HG03521 (cell line): ENCODE measurements around the gene SMLR1.

ENCODE experiments used
- ATAC-seq: cut with Tn5 transposase; IDR thresholded peaks from one replicate; pipeline ENCODE4 v1.9.1; 2021; ENCODE audit warnings: mild to moderate bottlenecking, moderate library complexity; ENCODE audit not compliant: unreplicated experiment

SMLR1 gene

GRCh38 chr6:130824978-130825694 lies 2.1 kb upstream of the SMLR1 start:
- no peak for ATAC-seq

GRCh38 chr6:130825772-130826441 lies 1.3 kb upstream of the SMLR1 start:
- ATAC-seq: no peak

GRCh38 chr6:130826442-130827246 lies 562 bp upstream of the SMLR1 start:
- no peak for ATAC-seq

GRCh38 chr6:130829333-130829910 lies 2.2 kb downstream of the SMLR1 start:
- ATAC-seq: no peak

GRCh38 chr6:130831607-130832006 lies 4.4 kb downstream of the SMLR1 start:
- no peak for ATAC-seq

- ATAC-seq: no peak
These were observed 6.4 kb downstream of the SMLR1 start for GRCh38 chr6:130833569-130833968.

- no peak for ATAC-seq
These were observed 7.5 kb downstream of the SMLR1 start for GRCh38 chr6:130834482-130835251.

- no peak for ATAC-seq
These were observed 8.9 kb downstream of the SMLR1 start for GRCh38 chr6:130836055-130836640.

GRCh38 chr6:130837067-130837466 lies 9.9 kb downstream of the SMLR1 start:
- ATAC-seq: no peak

- no peak for ATAC-seq
These were observed 11.1 kb downstream of the SMLR1 start for GRCh38 chr6:130838250-130838860.

- no peak for ATAC-seq
These were observed 11.7 kb downstream of the SMLR1 start for GRCh38 chr6:130838951-130839350.

- no peak for ATAC-seq
These were observed 12.2 kb downstream of the SMLR1 start for GRCh38 chr6:130839379-130839778.

GRCh38 chr6:130840050-130840449 lies 12.8 kb downstream of the SMLR1 start:
- ATAC-seq: no peak

GRCh38 chr6:130841128-130841728 lies 14.0 kb downstream of the SMLR1 start:
- no peak for ATAC-seq

GRCh38 chr6:130843575-130844320 lies 16.5 kb downstream of the SMLR1 start:
- ATAC-seq: peak; percentile 75

GRCh38 chr6:130846501-130846900 lies 19.3 kb downstream of the SMLR1 start:
- no peak for ATAC-seq

GRCh38 chr6:130847001-130847910 lies 20.1 kb downstream of the SMLR1 start:
- no peak for ATAC-seq

- peak; percentile 73 for ATAC-seq
These were observed 21.7 kb downstream of the SMLR1 start for GRCh38 chr6:130848945-130849344.
